ENCODE measurements around the gene NUDT17.

Gene NUDT17

GRCh38 chr1:145857170-145857569 lies 11.7 kb downstream of the NUDT17 start:
- H3K9me3 Mint-ChIP-seq = no peaks in the 10 kb centered on the region
- no peak for TF ChIP-seq CTCF (IDR thresholded peaks at IDR 0.05; ENCODE audit: unreplicated experiment in 3 of 3)
- no peak overlapping the region for H3K27ac Mint-ChIP-seq
- no peaks in the 10 kb centered on the region for H3K27me3 Mint-ChIP-seq (ENCODE audit: low read depth)
- H3K4me1 Mint-ChIP-seq = peaks cover 6% of the 10 kb centered on the region
- peak overlapping the region; percentile 59 to 99 (median 62) for H3K4me3 Mint-ChIP-seq
- peaks cover 42% of the 10 kb centered on the region for H3K36me3 Mint-ChIP-seq (ENCODE audit: low read depth)

GRCh38 chr1:145858238-145858900 lies 12.9 kb downstream of the NUDT17 start:
- peak overlapping the region; percentile 93 to 99 (median 98) for H3K4me3 Mint-ChIP-seq
- TF ChIP-seq CTCF (IDR thresholded peaks at IDR 0.05; ENCODE audit: unreplicated experiment in 3 of 3) = no peak
- no peaks in the 10 kb centered on the region for H3K9me3 Mint-ChIP-seq
- no peaks in the 10 kb centered on the region for H3K27me3 Mint-ChIP-seq (ENCODE audit: low read depth)
- H3K27ac Mint-ChIP-seq = peak overlapping the region; percentile 96 to 98 (median 97)
- H3K4me1 Mint-ChIP-seq = peaks cover 11% of the 10 kb centered on the region
- H3K36me3 Mint-ChIP-seq (ENCODE audit: low read depth) = peaks cover 34% of the 10 kb centered on the region

- Mint-ChIP-seq H3K4me1 (peaks cover 14% of the 10 kb centered on the region), H3K4me3 (peak within 1 kb of the TSS; percentile 93 to 99 (median 98)), H3K9me3 (no peaks in the 10 kb centered on the region), H3K27ac (peak within 1 kb of the TSS; percentile 96 to 98 (median 97)), H3K27me3 (ENCODE audit: low read depth) (no peaks in the 10 kb centered on the region), H3K36me3 (ENCODE audit: low read depth) (peaks cover 27% of the 10 kb centered on the region)
- no peak for TF ChIP-seq CTCF (IDR thresholded peaks at IDR 0.05; ENCODE audit: unreplicated experiment in 3 of 3)
Observed at GRCh38 chr1:145858901-145859490, 13.6 kb downstream of the NUDT17 start, which contains the start of gene PIAS3. PIAS3 (minus strand) TSS chr1:145859081; CDS start chr1:145858990, 91 bp downstream.

- TF ChIP-seq CTCF (IDR thresholded peaks at IDR 0.05; ENCODE audit: unreplicated experiment in 3 of 3) = peak in 2 of 3 experiments; percentile 22 to 25
- no peaks in the 10 kb centered on the region for H3K27me3 Mint-ChIP-seq (ENCODE audit: low read depth)
- peak overlapping the region; percentile 93 to 99 (median 98) for H3K4me3 Mint-ChIP-seq
- peaks cover 14% of the 10 kb centered on the region for H3K4me1 Mint-ChIP-seq
- H3K9me3 Mint-ChIP-seq = no peaks in the 10 kb centered on the region
- peaks cover 22% of the 10 kb centered on the region for H3K36me3 Mint-ChIP-seq (ENCODE audit: low read depth)
- H3K27ac Mint-ChIP-seq = peak overlapping the region; percentile 96 to 98 (median 97)
Observed at GRCh38 chr1:145859491-145860023, 14.1 kb downstream of the NUDT17 start.

GRCh38 chr1:145863282-145864018 lies 18.0 kb downstream of the NUDT17 start:
- no peaks in the 10 kb centered on the region for H3K9me3 Mint-ChIP-seq
- peak overlapping the region in 1 of 3 experiments; percentile 64 for H3K4me3 Mint-ChIP-seq
- TF ChIP-seq CTCF (IDR thresholded peaks at IDR 0.05; ENCODE audit: unreplicated experiment in 3 of 3) = no peak
- H3K36me3 Mint-ChIP-seq (ENCODE audit: low read depth) = peaks cover 5% of the 10 kb centered on the region
- H3K4me1 Mint-ChIP-seq = peaks cover 8% of the 10 kb centered on the region
- peak overlapping the region in 2 of 3 experiments; percentile 50 to 85 for H3K27ac Mint-ChIP-seq
- peaks cover 3% of the 10 kb centered on the region for H3K27me3 Mint-ChIP-seq (ENCODE audit: low read depth)
